Measurements from ENCODE around the gene SNRPD1. TPM values are rescaled to one million over a fixed set of nuclear protein-coding genes. Genes with fewer than 3 reads are reported as not detected.
"Not testable (repeated sequence)": the region's sequence is repeated elsewhere in the genome, so short reads cannot be mapped to it uniquely, and the experiment has no call there.

The SNRPD1 gene
- 7.0 TPM for total RNA-seq

DNA sequence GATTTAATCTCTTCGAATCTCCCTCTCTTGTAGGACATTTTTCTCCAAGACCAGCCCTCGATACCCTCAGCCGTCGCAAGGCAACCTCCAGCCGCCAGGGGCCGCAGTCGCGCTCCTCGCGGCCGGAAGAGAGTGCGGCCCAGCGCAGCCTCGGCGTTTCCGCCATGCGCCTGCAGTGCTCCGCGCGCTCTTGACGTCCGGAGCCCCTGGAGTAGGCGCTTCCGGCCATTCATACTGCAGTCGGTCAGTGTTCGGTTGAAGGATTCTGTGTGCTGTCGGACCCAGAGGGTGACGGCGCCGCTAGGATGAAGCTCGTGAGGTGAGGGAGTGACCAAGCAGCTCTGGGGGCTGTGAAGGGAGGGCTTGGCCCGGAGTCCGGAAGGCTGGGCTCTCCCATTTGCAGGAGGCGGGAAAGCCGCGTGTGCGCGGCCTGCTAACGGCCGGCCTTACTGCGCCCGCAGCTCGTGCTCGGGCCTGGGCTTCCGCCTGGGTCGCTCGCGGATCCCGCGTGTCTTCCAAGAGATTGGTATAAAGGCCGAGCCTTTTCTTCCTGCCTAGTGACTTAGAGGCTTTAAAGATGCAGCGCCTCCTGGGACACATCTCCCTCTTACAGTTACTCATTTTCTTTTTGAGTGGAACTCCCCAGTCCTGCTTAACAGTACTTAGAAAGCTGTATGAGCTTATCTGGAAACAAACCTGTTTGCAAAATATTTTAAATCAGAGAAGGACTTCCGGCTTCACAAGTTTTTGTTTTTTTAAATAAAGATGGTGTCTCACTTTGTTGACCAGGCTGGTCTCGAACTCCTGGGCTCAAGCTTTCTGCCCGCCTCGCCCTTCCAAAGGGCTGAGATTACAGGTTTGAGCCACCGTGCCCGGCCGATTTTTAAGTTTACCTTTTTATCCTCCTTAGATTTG lies at the start of gene SNRPD1:
Gene SNRPD1 (plus strand): TSS at position 190 of the 915 bp plus-strand sequence. CDS start 116 bp downstream, at position 306.
- peak; percentile 100 for ATAC-seq
- peak; percentile 92 for DNase-seq (ENCODE audit: low spot score)

DNA sequence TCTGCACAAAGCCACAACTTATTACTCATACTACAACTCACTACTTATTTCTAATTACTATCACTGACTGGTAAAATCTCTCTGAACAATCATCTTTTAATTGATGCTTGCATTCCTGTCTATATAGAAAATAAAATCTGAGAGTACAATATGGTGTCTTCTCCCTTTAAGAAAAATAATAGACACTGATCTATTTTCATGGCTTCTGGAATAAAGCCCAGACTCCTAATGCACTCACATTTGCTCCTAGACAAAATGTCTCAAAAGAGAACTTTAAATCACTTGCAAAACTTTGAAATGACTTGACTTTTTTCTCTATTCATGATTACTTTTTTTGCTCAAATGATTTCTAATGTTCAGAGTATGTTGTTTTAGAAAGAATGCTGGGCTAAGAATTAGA lies 40.3 kb upstream of the SNRPD1 start:
- DNase-seq (ENCODE audit: low spot score) (no peak), ATAC-seq (no peak)

DNA sequence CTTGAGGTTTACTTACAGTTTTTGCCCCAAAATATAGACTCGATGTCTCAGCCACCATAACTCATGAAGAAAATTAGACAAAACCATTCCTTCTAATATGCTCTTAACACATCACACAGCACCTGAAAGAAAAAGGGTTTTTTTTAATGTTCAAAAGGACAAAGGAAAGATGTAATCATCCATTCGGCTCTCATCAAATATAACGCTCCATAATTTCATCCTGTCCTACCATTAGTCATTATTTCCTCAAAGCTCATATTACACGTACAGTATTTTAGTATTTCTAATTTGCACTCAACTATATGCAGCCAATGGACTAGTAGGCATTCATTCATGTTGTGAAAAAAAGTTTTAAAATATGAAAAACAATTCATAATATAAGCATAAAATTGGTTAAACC lies 36.5 kb upstream of the SNRPD1 start:
- DNase-seq (ENCODE audit: low spot score) (no peak), ATAC-seq (no peak)

DNA sequence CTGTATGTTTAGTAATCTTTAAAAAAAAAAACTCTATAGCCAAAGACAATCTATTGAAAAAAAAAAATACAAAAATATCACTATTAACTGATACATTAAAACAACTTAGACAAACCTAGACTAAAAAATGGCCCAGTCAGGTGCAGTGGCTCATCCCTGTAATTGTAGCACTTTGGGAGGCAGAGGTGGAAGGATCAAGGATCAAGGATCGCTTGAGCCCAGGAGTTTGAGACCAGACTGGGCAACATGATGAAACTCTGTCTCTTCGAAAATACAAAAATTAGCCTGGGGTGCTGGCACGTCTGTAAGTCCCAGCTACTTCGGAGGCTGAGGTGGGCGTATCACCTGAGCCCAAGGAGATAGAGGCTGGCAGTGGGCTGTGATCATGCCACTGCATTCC lies 27.7 kb upstream of the SNRPD1 start:
- DNase-seq (ENCODE audit: low spot score) (no peak), ATAC-seq (no peak)

DNA sequence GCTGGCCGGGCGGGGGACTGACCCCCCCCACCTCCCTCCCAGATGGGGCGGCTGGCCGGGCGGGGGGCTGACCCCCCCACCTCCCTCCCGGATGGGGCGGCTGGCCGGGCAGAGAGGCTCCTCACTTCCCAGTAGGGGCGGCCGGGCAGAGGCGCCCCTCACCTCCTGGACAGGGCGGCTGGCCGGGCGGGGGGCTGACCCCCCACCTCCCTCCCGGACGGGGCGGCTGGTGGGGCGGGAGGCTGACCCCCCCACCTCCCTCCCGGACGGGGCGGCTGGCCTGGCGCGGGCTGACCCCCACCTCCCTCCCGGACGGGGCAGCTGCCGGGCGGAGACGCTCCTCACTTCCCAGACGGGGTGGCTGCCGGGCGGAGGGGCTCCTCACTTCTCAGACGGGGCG lies 19.8 kb upstream of the SNRPD1 start:
- not testable (repeated sequence) for ATAC-seq; DNase-seq (ENCODE audit: low spot score)

DNA sequence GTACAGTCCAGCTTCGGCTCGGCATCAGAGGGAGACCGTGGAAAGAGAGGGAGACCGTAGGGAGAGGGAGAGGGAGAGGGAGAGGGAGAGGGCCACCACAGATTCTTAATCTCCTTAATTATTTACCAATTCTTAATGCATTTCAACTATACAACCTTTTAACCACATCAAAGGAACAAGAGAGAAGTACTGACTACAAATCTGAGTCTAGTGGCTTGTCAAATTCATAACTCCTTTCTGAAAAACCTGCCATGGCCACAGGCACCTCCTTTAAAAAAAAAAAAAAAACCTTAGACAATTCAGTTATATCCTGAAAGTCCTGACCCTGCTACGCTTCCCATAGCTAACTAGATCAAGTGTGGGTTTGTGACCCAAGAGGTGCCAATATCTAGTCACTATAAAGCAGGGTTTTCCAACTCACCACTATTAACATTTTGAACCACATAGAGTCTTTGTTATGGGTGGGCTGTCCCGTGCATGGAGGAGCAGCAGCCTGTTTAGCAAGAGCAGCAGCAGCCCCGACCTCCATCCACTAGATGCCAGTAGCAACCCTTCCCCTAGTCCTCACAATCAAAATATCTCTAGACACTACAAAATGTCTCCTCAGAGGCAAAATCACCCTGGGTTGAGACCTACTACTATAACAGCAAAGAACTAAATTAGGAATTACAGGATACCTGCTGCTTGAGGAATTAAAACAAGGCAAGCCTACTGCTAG lies 18.4 kb upstream of the SNRPD1 start:
- ATAC-seq: no peak

DNA sequence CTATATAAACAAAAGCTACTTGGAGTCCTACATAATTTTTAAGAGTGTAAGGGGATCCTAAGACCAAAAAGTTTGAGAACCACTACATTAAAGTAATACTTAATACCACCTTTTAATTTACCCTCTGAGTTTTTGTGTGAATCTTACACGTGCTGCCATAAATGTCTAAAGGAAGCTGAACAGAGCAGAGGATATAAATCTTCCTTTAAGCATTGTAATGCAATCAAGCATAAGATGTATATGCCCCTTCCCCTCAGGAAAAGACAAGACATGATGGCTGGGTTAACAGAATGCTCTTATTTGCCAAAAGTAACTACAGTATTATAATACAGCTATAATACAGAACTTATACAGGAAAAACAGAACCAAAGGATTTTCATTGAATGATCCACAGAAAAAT lies 14.5 kb upstream of the SNRPD1 start:
- ATAC-seq (no peak), DNase-seq (ENCODE audit: low spot score) (no peak)

More for the DNA sequence above, 18.4 kb upstream of the SNRPD1 start:
- DNase-seq (ENCODE audit: low spot score): no peak

DNA sequence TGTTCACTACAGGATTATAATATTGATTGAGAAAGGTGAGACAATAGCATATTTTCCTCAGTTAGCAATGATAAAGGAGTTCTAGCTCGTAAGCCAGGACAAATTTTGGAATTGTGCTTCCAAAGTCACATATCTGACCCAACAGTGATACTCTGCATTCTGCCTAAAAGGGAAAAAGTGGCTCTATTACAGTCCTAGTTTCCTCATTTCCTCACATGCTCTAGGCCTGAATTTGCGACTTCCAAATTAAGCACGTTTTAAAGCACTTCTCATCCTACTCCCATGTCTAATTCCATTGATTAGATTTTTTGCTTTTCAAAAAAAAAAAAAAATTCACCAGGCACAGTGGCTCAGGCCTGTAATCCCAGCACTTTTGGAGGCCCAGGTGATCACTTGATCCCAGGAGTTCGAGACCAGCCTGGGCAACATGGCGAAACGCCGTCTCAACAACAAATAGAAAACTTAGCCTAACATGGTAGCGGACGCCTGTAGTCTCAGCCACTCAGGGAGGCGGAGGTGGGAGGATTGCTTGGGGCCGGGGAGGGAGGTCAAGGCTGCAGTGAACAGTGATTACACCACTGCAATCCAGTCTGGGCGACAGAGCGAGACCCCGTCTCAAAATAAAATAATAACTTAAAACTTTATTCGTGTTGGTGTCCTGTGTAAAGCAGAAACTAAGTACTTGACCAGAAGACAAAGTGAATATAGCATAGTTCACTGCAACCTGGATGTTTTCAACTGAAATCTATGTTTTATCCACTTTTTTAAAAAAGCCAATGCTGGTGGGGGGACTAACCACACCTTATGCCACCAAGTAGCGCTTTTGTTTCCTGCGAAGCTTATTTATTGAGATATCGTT lies 13.2 kb upstream of the SNRPD1 start:
- DNase-seq (ENCODE audit: low spot score) (no peak), ATAC-seq (no peak)

DNA sequence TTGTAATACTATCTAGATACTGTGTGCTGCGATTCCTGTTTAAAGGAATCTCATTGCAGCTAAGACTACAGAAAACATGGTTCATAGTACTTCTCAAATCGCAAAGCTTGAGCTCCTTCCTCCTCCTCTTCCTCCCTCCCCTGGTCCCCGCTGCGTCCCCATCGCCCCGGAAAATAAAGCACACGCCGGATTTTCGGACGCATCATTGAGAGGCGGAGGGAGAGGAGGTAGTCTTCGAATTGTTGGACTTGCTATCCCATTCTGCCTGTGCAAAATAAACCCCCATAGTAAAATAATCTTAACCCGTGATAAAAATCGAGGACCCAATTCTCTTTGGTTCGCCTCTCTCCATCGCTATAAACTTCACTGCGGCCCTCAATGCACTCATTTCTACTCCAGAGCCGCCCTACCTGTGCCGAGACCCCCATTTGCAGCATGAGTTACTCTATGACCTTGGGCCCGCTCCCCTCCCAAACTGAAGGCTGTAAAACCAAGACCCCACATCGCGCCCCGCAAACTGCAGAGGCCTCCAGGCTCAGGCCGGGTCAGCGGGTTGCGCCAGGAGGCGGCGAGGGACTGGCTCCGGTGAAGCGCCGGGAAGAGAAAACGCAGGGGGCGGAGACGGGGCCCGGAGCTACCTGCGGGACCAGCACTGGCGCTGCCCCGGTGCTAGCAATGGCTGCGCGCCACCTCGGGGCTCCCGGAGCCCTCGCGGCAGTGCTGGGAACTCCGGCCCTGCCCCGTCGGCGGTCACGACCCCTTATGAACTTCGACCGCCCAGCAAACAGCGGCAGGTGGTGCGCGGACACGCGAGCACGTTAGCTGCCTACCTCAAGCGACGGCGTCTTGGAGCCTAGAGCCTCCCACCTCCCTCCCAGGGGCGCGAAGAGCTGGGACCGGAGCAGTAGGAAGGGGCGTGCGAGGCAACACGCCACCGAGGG lies 12.3 kb upstream of the SNRPD1 start:
- peak; percentile 85 for DNase-seq (ENCODE audit: low spot score)
- ATAC-seq: peak; percentile 82

DNA sequence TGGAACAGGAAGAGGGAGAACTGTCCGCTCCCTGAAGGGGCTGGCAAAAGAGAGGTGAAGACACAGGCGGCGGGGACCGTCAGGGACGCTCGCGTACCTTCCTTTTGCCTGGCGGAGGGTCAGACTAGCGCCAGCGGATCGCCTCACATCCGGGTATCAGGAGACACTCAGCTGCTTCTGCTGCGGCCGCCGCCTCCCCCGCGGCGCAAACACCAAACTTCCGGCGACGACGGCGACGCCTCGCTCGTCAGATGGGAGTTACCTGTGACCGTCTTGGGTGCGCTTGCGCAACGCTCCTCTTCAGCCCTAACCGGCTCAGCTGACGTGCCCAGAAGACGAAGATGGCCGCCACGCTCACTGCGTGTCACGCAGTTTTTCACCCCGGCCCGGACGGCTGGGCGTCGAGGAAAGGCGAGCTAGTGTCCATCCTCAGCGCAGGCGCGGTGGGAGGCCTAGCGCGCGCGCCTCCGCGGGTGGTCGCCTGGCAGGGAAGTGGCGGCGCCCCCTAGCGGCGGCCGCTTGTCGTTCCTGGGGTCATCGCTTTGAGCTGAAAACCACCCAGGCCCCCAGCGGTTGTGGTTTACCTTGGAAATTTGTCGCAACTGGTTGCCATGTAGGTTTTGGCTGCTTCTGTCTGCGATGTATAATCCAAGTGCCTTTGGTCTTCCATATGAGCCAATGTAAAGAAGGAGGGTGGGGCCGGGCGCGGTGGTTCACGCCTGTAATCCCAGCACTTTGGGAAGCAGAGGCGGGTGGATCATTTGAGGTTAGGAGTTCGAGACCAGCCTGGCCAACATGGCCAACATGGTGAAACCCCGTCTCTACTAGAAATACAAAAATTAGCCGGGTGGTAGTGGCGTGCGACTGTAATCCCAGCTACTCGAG lies 11.3 kb upstream of the SNRPD1 start, which contains the start of gene ESCO1:
Gene ESCO1 (minus strand): TSS at position 179 of the 885 bp plus-strand sequence. CDS start 25,861 bp downstream, outside the sequence.
- DNase-seq (ENCODE audit: low spot score) (peak; percentile 96), ATAC-seq (peak; percentile 85)

DNA sequence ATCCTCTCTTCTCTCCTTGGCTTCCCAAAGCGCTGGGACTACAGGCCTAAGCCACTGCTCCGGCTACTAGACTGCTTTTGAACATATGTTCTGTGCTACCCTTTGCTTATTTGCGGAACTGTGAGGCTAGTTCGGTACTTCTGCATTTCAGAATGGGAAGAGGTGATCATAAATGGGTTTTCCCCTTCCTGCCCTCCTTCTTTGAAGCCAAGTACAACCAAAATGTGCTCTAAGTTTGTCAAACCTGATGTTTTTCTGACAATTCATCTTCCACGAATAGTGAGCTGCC lies 9.9 kb upstream of the SNRPD1 start:
- DNase-seq (ENCODE audit: low spot score) (no peak), ATAC-seq (no peak)

DNA sequence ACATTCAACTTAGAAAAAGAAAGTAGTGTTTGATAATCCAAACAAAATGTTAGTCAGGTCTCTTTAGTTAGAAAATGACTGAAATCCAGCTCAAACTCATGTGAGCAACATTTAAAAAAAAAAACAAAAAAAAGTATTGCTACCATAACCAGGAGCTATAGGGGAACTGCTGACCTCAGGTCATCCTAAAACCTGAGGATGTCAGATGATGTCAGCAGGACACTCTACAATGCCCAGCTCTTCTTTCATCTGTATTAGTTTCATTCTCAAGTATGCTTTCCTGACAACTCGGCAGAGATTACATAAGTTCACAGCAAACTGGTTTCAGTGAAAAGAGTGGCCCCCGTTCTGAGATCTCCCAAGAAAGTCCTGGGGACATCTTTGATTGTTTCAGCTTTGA lies 7.4 kb upstream of the SNRPD1 start:
- DNase-seq (ENCODE audit: low spot score) (no peak), ATAC-seq (no peak)

DNA sequence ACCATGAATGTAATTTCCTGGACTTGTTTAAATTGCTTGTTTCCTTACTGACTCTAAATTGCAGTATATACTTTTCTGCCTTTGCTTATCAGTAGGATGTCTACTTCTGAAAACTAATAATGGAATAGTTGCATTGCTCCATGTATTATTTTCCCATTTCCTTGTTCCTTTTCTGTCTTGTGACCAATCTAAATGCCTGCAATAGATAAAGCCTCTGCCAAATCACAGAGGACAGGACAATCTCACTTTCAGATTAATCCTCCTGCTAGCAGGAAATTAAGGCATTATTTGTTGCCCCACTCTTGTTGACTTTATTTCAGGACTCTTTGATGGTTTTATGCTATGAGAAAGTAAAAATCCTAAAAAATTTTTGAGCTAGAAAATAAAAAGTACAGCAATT lies 6.9 kb upstream of the SNRPD1 start:
- ATAC-seq (no peak), DNase-seq (ENCODE audit: low spot score) (no peak)

DNA sequence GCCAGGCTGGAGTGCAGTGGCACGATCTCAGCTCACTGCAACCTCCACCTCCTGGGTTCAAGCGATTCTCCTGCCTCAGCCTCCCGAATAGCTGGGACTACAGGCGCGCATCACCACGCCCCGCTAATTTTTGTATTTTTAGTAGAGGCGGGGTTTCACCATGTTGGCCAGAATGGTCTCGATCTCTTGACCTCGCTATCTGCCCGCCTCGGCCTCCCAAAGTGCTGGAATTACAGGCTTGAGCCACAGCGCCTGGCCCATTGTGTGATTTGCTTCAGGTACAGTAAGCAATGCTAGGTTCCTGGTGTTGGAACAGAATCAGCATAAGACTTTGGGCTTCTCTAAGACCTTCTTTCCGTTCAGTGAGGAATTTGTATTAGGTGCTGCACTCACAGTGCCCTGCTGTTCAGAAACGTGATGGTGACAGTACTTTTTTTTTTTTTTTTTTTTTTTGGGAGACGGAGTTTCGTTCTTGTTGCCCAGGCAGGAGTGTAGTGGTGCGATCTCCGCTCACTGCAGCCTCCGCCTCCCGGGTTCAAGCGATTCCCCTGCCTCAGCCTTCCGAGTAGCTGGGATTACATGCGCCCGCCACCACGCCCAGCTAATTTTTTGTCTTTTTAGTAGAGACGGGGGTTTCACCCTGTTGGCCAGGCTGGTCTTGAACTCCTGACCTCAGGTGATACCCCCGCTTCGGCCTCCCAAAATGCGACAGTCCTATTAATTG lies 551 bp upstream of the SNRPD1 start:
- not testable (repeated sequence) for DNase-seq (ENCODE audit: low spot score)
- peak; percentile 2 for ATAC-seq

DNA sequence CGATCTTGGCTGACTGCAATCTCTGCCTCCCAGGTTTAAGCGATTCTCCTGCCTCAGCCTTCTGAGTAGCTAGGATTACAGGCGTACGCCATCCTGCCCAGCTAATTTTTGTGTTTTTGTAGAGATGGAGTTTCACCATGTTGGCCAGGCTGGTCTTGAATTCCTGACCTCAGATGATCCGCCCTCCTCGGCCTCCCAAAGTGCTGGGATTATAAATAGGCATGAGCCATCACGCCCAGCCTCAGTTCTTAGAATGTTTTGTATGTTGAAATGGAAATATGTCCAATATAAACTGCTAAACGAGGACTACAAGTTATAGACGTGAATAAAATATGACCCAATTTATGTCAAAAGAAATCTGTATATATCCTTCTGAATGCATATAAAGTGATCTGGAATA lies 9.5 kb downstream of the SNRPD1 start:
- ATAC-seq; DNase-seq (ENCODE audit: low spot score): not testable (repeated sequence)

DNA sequence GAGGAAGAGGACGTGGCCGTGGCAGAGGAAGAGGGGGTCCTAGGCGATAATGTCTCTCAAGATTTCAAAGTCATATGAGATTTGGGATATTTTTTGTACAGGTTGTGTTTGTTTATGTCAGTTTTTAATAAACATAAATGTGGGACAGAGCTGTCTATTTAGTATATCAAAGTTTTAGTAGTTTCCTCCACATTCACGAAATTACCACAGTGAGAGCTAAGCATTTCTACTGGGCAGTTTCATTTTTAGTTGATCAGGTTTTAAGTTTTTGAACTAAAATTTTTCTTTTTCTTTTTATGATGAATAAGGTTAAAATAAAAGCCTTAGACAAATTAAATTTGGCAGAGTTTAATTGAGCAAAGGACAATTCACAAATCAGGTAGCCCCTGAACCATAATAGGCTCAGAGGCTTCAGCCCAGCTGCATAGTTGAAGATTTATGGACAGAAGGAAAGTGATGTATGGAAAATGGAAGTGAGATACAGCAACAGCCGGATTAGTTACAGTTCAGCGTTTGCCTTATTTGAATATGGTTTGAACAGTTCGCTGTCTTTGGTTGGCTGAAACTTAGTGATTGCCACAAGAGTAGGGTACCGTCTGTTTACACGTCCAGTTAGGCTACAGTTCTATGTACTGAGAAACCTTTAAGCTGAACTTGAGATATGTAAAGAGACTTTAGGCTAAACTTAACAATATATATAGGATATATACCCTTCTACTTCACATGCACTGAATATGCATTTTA lies 17.1 kb downstream of the SNRPD1 start:
- DNase-seq (ENCODE audit: low spot score) (no peak), ATAC-seq (no peak)

DNA sequence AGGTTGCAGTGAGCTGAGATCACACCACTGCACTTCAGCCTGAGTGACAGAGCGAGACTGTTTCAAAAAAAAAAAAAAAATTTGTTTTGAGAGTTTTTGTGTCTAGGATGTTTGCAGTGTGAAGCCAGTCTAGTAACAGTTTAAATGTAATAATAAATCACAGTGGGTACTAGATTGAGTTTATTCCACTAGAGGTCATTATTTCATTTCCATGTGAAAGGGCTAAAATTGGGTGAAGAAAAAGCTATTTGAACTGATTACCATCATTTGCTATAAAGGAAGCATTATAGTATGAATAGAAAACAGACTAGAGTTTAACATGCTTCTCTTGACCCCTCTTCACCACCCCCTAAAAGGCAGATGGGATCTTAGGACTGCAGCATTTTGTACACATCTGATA lies 20.3 kb downstream of the SNRPD1 start:
- no peak for DNase-seq (ENCODE audit: low spot score)
- ATAC-seq: peak; percentile 47
